A549 (cell line): ENCODE data around the gene KCND3.

Experiments
- CHD2 ChIP-seq: fragments of 150-350 bp; IDR thresholded peaks from 2 replicates; pipeline ENCODE4 v1.6.1; 2014; ENCODE audit warnings: low read length; ENCODE audit not compliant: partially characterized antibody
- TF ChIP-seq, protein P1 (sequence below): fragments of >200 bp; sonication (Bioruptor Twin); formaldehyde crosslinking; IDR thresholded peaks from 3 replicates; pipeline ENCODE4 v1.5.1; 2016
- TF ChIP-seq, protein P2 (sequence below): fragments of 200-600 bp; sonication (generic); IDR thresholded peaks from 2 replicates; pipeline ENCODE4 v1.6.1; 2016; ENCODE audit warnings: antibody characterized with exemption, mild to moderate bottlenecking, moderate library complexity

DNA sequence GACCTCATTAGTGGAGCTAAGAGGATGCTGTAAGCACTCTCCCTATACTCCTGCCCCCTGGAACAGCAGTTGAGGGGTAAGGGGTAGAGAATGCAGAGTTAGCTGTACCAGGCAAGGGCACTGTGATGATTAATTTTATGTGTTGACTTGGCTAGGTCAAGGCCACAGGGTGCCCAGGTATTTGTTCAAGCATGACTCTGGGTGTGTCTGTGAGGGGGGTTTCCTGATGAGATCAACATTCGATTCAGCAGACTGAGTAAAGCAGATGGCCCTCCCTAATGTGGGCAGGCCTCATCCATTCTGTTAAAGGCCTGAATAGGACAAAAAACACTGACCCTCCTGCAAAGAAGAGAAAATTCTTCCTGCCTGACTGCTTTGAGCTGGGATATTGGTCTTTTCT lies 110.8 kb downstream of the KCND3 start:
- TF ChIP-seq, protein P1, sequence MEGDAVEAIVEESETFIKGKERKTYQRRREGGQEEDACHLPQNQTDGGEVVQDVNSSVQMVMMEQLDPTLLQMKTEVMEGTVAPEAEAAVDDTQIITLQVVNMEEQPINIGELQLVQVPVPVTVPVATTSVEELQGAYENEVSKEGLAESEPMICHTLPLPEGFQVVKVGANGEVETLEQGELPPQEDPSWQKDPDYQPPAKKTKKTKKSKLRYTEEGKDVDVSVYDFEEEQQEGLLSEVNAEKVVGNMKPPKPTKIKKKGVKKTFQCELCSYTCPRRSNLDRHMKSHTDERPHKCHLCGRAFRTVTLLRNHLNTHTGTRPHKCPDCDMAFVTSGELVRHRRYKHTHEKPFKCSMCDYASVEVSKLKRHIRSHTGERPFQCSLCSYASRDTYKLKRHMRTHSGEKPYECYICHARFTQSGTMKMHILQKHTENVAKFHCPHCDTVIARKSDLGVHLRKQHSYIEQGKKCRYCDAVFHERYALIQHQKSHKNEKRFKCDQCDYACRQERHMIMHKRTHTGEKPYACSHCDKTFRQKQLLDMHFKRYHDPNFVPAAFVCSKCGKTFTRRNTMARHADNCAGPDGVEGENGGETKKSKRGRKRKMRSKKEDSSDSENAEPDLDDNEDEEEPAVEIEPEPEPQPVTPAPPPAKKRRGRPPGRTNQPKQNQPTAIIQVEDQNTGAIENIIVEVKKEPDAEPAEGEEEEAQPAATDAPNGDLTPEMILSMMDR, result no peak
- TF ChIP-seq CHD2, result no peak
- TF ChIP-seq, protein P2, sequence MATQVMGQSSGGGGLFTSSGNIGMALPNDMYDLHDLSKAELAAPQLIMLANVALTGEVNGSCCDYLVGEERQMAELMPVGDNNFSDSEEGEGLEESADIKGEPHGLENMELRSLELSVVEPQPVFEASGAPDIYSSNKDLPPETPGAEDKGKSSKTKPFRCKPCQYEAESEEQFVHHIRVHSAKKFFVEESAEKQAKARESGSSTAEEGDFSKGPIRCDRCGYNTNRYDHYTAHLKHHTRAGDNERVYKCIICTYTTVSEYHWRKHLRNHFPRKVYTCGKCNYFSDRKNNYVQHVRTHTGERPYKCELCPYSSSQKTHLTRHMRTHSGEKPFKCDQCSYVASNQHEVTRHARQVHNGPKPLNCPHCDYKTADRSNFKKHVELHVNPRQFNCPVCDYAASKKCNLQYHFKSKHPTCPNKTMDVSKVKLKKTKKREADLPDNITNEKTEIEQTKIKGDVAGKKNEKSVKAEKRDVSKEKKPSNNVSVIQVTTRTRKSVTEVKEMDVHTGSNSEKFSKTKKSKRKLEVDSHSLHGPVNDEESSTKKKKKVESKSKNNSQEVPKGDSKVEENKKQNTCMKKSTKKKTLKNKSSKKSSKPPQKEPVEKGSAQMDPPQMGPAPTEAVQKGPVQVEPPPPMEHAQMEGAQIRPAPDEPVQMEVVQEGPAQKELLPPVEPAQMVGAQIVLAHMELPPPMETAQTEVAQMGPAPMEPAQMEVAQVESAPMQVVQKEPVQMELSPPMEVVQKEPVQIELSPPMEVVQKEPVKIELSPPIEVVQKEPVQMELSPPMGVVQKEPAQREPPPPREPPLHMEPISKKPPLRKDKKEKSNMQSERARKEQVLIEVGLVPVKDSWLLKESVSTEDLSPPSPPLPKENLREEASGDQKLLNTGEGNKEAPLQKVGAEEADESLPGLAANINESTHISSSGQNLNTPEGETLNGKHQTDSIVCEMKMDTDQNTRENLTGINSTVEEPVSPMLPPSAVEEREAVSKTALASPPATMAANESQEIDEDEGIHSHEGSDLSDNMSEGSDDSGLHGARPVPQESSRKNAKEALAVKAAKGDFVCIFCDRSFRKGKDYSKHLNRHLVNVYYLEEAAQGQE, result no peak
